HEK293T (cell line): ENCODE measurements around the gene SLMAP.

Source experiments
- ARNT ChIP-seq: fragments of 450-650 bp; IDR thresholded peaks from 2 replicates; pipeline ENCODE4 v1.6.1; 2017; ENCODE audit warnings: mild to moderate bottlenecking
- BHLHE40 ChIP-seq: fragments of 450-650 bp; IDR thresholded peaks from 2 replicates; pipeline ENCODE4 v1.6.1; 2016; ENCODE audit warnings: mild to moderate bottlenecking, moderate library complexity, borderline replicate concordance
- CTBP1 ChIP-seq: fragments of 450-650 bp; IDR thresholded peaks from 2 replicates; pipeline ENCODE4 v1.6.1; 2016; ENCODE audit warnings: borderline replicate concordance
- ELF4 ChIP-seq: fragments of 450-650 bp; IDR thresholded peaks from 2 replicates; pipeline ENCODE4 v1.6.1; 2017; ENCODE audit warnings: antibody characterized with exemption
- FOXK2 ChIP-seq: fragments of 450-650 bp; IDR thresholded peaks from 2 replicates; pipeline ENCODE4 v1.6.1; 2016; ENCODE audit warnings: mild to moderate bottlenecking
- FOXM1 ChIP-seq: fragments of 450-650 bp; IDR thresholded peaks from 2 replicates; pipeline ENCODE4 v1.6.1; 2017; ENCODE audit warnings: mild to moderate bottlenecking, borderline replicate concordance
- NFRKB ChIP-seq: fragments of 450-650 bp; IDR thresholded peaks from 2 replicates; pipeline ENCODE4 v1.6.1; 2016; ENCODE audit warnings: mild to moderate bottlenecking, moderate library complexity
- SP1 ChIP-seq: fragments of 450-650 bp; IDR thresholded peaks from 2 replicates; pipeline ENCODE4 v1.6.1; 2017
- SUZ12 ChIP-seq: fragments of 450-650 bp; IDR thresholded peaks from 2 replicates; pipeline ENCODE4 v1.6.1; 2016; ENCODE audit warnings: mild to moderate bottlenecking
- TARDBP ChIP-seq: fragments of 450-650 bp; IDR thresholded peaks from 2 replicates; pipeline ENCODE4 v1.6.1; 2016
- TF ChIP-seq, protein P1 (sequence below): fragments of 450-650 bp; IDR thresholded peaks from 2 replicates; pipeline ENCODE4 v1.6.1; 2016

- TF ChIP-seq ELF4 (no peak), SP1 (no peak), FOXM1 (no peak), NFRKB (no peak), TARDBP (no peak), BHLHE40 (no peak), CTBP1 (no peak), SUZ12 (no peak), FOXK2 (no peak), ARNT (no peak)
- TF ChIP-seq, protein P1, sequence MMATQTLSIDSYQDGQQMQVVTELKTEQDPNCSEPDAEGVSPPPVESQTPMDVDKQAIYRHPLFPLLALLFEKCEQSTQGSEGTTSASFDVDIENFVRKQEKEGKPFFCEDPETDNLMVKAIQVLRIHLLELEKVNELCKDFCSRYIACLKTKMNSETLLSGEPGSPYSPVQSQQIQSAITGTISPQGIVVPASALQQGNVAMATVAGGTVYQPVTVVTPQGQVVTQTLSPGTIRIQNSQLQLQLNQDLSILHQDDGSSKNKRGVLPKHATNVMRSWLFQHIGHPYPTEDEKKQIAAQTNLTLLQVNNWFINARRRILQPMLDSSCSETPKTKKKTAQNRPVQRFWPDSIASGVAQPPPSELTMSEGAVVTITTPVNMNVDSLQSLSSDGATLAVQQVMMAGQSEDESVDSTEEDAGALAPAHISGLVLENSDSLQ: no peak
These were observed 21.7 kb downstream of the SLMAP start for GRCh38 chr3:57777774-57778173.
